Bronchial epithelial cell (primary cell): Measurements from ENCODE around the gene DMD. TPM values are rescaled to one million over a fixed set of nuclear protein-coding genes. Genes with fewer than 3 reads are reported as not detected.

Experiments
- DNase-seq: peaks from one replicate; pipeline ENCODE4 v3.0.0-alpha.2; 2010; ENCODE audit warnings: low read depth
- FAIRE-seq: peaks from 2 replicates; lab custom pipeline; 2011; peaks lifted over from hg19 to GRCh38; lab: Jason Lieb, UNC
- H3K27me3 ChIP-seq: 2 replicates; pipeline ENCODE4 v1.5.1; 2011; ENCODE audit warnings: low read length; ENCODE audit not compliant: control insufficient read depth, insufficient read depth
- H3K36me3 ChIP-seq: 2 replicates; pipeline ENCODE4 v1.5.1; 2011; ENCODE audit warnings: low read length; ENCODE audit not compliant: control insufficient read depth, insufficient read depth
- H3K4me3 ChIP-seq: 2 replicates; pipeline ENCODE4 v1.5.1; 2011; ENCODE audit warnings: mild to moderate bottlenecking, low read depth, low read length, control low read depth
- CTCF ChIP-seq: IDR thresholded peaks from 2 replicates; pipeline ENCODE4 v1.5.1; 2011; ENCODE audit warnings: mild to moderate bottlenecking, moderate library complexity, low read length, control low read depth, inconsistent platforms; ENCODE audit not compliant: insufficient read depth, severe bottlenecking
- total RNA-seq: library from RNA; depleted of rRNA; stranded (reverse); fragments of >200 nt; gene quantifications from 2 replicates; pipeline ENCODE4 v1.2.1, GENCODE V29; 2014

DMD gene
- total RNA-seq, 1 donor from 2014 or later, result 4.5 TPM

- no peak for TF ChIP-seq CTCF
- no peaks in the 10 kb centered on the region for H3K27me3 ChIP-seq
These were observed 1339.3 kb downstream of the DMD start for GRCh38 chrX:31872007-31872406.

DNA sequence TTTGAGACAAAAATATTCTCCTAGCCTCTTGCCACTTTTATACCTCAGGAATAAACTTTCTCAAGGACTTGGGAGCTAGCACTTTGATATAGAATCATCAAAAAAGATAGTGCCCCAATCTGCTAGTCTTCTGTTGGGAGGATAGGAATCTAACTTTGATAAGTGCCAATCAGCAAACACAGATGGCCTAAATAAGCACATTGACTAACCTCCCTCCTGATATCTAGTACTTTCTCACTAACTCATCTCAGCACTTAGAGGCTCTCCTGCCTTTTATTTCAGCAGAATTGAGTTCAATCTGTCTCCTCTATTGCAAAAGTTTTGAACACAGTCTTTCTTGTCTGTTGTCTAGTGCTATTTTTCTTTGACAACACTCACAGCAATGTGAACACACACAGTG lies 1341.1 kb downstream of the DMD start:
- no peaks in the 10 kb centered on the region for H3K36me3 ChIP-seq
- FAIRE-seq, result no peak

More at GRCh38 chrX:31872007-31872406, 1339.3 kb downstream of the DMD start:
- FAIRE-seq (no peak), DNase-seq (no peak)
- no peak overlapping the region for H3K4me3 ChIP-seq
- no peaks in the 10 kb centered on the region for H3K36me3 ChIP-seq

DNA sequence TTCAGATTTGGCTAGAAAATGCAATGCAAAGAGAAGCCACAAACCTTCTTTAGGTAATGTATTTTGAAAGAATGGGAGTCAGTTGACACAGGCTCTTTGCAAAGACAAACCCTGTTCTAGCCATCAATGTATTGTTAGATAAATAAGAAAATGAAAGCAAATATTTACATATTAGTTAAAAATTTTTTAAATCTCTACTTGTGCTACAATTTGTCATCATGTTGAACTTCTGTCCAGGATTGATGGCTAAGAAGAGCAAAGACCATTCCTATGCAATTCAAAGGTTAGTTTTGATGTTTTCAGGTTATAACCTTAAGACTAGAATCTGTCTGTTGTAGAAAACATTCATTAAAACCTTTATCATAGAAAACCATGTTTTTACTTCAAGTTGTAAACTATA lies 1350.7 kb downstream of the DMD start:
- FAIRE-seq, result no peak
- Histone ChIP-seq H3K4me3 (no peak overlapping the region), H3K36me3 (no peaks in the 10 kb centered on the region), H3K27me3 (no peaks in the 10 kb centered on the region)
- DNase-seq, result no peak
- no peak for TF ChIP-seq CTCF

More for the DNA sequence above, 1341.1 kb downstream of the DMD start:
- TF ChIP-seq CTCF, result no peak
- H3K4me3 ChIP-seq, result no peak overlapping the region
- no peak for DNase-seq
- H3K27me3 ChIP-seq, result no peaks in the 10 kb centered on the region

DNA sequence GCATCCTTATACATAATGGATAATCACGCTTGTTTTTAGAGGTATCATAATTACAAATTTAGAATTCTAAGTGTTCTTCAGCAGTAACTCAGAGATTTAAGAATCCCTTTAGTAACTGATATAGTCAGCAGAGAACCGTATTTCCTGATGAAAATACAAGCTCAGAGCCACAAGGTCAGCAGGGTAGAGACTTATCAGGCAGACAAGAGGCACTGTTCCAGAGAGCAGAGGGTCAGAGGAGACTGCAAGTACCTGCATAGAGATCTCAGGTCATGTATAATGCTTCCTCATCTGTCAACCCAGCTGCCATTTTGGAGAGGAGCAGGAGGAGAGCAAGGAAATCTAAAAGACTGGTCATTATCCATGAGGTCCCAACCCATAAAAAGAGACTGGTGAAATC lies 1352.4 kb downstream of the DMD start:
- Histone ChIP-seq H3K27me3 (no peaks in the 10 kb centered on the region), H3K36me3 (no peaks in the 10 kb centered on the region), H3K4me3 (no peak overlapping the region)
- DNase-seq (no peak), FAIRE-seq (no peak)
- TF ChIP-seq CTCF, result no peak

GRCh38 chrX:31854716-31855115 lies 1356.6 kb downstream of the DMD start:
- Histone ChIP-seq H3K27me3 (no peaks in the 10 kb centered on the region), H3K4me3 (no peak overlapping the region), H3K36me3 (no peaks in the 10 kb centered on the region)
- DNase-seq (no peak), FAIRE-seq (no peak)
- no peak for TF ChIP-seq CTCF

GRCh38 chrX:31851761-31852160 lies 1359.6 kb downstream of the DMD start:
- Histone ChIP-seq H3K36me3 (no peaks in the 10 kb centered on the region), H3K27me3 (no peaks in the 10 kb centered on the region), H3K4me3 (no peak overlapping the region)
- DNase-seq (no peak), FAIRE-seq (no peak)
- TF ChIP-seq CTCF, result no peak
